ENCODE data around the gene CALML5.

Gene CALML5

GRCh38 chr10:5498791-5499492, 428 bp downstream of the CALML5 start:
- no peak for DNase-seq

- no peak for DNase-seq
Measured at GRCh38 chr10:5497948-5498730, 1.2 kb downstream of the CALML5 start.

- DNase-seq = no peak
Measured at GRCh38 chr10:5497289-5497688, 2.1 kb downstream of the CALML5 start.

- DNase-seq = no peak
Measured at GRCh38 chr10:5496261-5497250, 2.8 kb downstream of the CALML5 start.

GRCh38 chr10:5494611-5495010, 4.8 kb downstream of the CALML5 start:
- no peak for DNase-seq

- DNase-seq = no peak
Measured at GRCh38 chr10:5493691-5494090, 5.7 kb downstream of the CALML5 start.

GRCh38 chr10:5492929-5493576, 6.3 kb downstream of the CALML5 start:
- no peak for DNase-seq

- no peak for DNase-seq
Measured at GRCh38 chr10:5492322-5492855, 7.0 kb downstream of the CALML5 start.

GRCh38 chr10:5491477-5491876, 7.9 kb downstream of the CALML5 start:
- DNase-seq = no peak

- no peak for DNase-seq
Measured at GRCh38 chr10:5490698-5491464, 8.5 kb downstream of the CALML5 start.

- no peak for DNase-seq
Measured at GRCh38 chr10:5490032-5490431, 9.3 kb downstream of the CALML5 start.

GRCh38 chr10:5488272-5489161, 10.9 kb downstream of the CALML5 start:
- no peak for DNase-seq

- DNase-seq = no peak
Measured at GRCh38 chr10:5486853-5487235, 12.5 kb downstream of the CALML5 start.

- no peak for DNase-seq
Measured at GRCh38 chr10:5485948-5486852, 13.2 kb downstream of the CALML5 start.

GRCh38 chr10:5485290-5485689, 14.1 kb downstream of the CALML5 start:
- no peak for DNase-seq

- DNase-seq = no peak
Measured at GRCh38 chr10:5484205-5484604, 15.2 kb downstream of the CALML5 start.

- no peak for DNase-seq
Measured at GRCh38 chr10:5482016-5482415, 17.4 kb downstream of the CALML5 start.

- DNase-seq = no peak
Measured at GRCh38 chr10:5481121-5481520, 18.2 kb downstream of the CALML5 start.
